GM21619 (cell line): ENCODE results near the gene MPV17.
"Not testable (repeated sequence)": the region's sequence is repeated elsewhere in the genome, so short reads cannot be mapped to it uniquely, and the experiment has no call there.

Source experiments
- ATAC-seq: cut with Tn5 transposase; IDR thresholded peaks from one replicate; pipeline ENCODE4 v1.9.1; 2021; ENCODE audit not compliant: unreplicated experiment

MPV17 gene

DNA sequence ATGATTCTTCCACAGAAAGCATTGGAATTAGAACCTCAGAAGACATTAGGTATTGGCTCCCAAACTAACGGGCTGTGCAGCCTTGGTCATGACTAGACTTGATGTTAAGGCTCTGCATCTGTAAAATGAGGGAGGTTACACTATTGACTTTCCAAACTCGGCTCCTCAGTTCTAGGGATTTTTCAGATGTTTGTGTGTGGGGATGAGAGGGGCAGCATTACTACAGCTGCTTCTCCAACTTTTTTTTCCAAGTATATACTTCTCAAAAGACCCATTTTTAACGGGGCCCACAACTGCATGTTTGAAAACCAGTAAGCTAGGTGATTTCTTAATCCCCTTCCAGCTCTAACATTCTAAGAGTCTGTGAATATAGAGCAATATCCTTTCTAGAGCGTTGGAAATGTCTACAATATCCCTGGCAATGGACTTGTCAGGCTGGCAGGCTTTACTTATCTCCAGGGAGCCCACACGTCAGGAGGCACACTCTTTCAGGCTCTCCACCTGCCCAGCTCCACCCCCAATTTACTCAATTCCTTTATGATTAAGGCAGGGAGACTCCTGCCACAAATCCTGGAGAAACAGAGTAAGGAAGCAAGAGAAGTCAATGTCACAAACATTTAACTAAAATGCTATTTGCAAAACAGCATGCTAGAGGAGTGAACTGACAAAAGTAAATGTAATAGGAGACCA is 844 bp upstream of the MPV17 start:
- ATAC-seq, result no peak

- ATAC-seq, result no peak
Observed at GRCh38 chr2:27322301-27322765, 564 bp downstream of the MPV17 start.

DNA sequence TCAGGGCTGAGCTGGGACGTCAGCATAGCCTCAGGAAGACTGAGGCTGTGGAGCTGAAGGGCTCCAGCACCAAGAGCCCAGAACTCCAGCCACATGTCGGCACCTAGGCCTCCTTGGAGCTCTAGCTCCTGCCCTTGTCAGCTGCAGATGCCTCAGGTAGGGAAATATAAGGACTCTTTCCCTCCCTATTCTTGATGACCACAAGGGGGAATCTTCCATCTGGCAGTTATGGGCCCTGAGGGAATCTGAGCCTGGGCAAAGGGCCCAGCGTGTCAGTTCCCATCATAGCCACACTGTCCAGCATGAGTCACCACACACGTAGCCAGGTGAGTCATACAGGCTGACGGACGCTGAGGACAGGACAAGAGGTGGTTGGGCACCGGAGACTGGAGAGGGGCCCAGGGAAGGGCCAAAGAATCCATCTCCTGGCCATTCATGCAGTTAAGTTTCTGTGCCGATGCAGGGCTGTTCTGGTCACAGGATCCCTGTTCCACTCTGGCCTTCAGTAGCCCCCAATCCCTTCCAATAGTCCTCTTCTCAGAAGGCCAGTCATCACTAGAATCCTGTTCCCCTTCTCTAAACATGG is 1.8 kb downstream of the MPV17 start:
- no peak for ATAC-seq

DNA sequence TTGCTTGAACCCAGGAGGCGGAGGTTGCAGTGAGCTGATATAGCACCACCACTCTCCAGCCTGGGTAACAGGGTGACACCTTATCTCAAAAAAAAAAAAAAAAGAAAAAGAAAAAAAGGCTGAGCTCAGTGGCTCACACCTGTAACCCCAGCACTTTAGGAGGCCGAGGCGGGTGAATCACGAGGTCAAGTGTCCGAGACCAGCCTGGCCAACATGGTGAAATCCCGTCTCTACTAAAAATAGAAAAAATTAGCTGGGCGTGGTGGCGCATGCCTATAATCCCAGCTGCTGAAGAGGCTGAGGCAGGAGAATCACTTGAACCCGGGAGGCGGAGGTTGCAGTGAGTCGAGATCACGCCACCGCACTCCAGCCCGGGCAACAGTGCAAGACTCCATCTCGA is 3.1 kb downstream of the MPV17 start:
- not testable (repeated sequence) for ATAC-seq

GRCh38 chr2:27316655-27317412 is 6.1 kb downstream of the MPV17 start:
- ATAC-seq, result no peak

GRCh38 chr2:27315122-27315521 is 7.8 kb downstream of the MPV17 start:
- no peak for ATAC-seq

DNA sequence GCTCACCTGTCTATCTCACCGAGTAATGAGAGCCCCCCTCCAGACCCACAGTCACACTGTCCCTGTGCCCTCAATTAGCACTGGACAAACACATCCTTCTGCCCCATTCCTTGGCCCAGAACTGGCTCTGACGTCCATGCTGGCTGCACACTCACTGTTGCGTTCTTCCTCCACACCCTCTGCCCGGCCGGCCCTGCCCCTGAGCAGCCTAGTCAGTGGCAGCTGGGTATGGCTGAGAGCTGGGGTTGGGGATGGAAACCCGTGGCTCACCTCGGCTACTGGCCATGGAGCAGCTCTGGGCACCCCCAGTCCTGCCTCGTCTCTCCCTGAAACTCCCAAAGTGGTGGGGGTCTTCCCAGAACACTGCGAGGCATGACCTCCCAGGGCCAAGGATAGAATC is 8.2 kb downstream of the MPV17 start:
- ATAC-seq, result no peak

DNA sequence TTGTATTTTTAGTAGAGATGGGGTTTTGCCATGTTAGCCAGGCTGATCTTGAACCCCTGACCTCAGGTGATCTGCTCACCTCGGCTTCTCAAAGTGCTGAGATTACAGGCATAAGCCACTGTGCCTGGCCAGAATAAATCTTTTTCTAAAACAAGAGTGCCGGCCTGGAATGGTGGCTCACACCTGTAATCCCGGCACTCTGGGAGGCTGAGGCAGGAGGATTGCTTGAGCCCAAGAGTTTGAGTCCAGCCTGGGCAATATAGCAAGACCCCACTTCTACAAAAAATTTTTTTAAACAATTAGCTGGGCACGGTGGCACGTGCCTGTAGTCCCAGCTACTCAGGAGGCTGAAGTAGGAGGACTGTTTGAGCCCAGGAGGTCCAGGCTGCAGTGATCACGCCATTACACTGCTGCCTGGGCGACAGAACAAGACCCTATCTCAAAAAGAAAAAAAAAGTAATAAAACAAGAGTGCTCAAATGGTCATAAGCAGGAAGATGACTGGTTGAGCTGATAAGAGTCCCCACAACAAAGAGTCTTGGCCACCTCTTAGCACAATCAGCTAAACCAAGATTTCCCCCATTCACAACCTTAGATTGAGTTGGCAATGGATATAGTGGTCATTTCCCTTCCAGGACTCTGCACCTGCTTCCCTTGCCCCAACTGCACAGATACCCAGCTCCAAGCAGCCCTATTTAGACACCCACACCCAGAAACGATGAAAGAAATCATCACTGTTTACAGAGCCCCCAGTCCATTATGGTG is 8.8 kb downstream of the MPV17 start:
- no peak for ATAC-seq

GRCh38 chr2:27312152-27312551 is 10.7 kb downstream of the MPV17 start:
- ATAC-seq, result no peak

- ATAC-seq, result no peak
Observed at GRCh38 chr2:27309651-27310050, 13.2 kb downstream of the MPV17 start.

DNA sequence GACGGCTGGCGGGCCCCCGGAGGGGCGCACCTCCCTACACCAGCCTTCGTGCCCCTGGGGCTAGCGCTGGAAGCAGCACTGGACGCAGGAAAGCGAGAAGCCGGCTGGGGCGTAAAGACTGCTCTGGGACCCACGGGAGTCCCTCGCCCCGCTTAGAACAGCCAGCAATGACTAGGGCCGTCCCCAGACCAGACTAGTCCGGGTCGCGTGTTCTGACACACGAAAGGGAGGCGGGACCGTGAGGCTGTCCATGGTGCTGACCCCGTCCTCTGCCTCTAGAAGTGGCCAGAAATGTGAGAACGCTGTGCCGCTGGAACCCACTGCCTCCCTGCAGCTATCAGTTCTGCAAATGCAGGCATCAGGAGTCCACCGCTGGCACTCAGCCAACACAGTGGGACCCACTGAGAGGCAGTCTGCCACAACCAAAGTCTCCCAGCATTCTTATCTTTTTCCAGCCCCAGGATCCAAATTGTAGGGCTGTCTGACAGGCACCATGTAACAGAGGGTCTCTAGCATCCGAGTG is 14.5 kb downstream of the MPV17 start, which contains the start of gene UCN:
Gene UCN (minus strand): TSS at position 87 of the 523 bp plus-strand sequence. CDS start 550 bp downstream, outside the sequence.
- no peak for ATAC-seq

GRCh38 chr2:27307545-27308358 is 15.1 kb downstream of the MPV17 start:
- ATAC-seq, result no peak

DNA sequence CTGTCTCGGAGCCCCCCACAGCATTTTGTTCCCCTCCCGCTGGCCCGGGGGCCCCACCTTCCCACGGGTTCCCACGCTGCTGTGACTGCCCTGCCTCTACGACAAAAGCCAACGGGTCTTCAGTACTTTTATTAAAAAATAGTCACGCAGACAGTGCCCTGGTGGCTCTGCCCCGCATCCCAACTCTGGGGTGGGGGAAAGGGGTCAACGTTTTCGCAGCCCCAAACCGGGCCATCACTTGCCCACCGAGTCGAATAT is 15.7 kb downstream of the MPV17 start:
- ATAC-seq, result no peak

DNA sequence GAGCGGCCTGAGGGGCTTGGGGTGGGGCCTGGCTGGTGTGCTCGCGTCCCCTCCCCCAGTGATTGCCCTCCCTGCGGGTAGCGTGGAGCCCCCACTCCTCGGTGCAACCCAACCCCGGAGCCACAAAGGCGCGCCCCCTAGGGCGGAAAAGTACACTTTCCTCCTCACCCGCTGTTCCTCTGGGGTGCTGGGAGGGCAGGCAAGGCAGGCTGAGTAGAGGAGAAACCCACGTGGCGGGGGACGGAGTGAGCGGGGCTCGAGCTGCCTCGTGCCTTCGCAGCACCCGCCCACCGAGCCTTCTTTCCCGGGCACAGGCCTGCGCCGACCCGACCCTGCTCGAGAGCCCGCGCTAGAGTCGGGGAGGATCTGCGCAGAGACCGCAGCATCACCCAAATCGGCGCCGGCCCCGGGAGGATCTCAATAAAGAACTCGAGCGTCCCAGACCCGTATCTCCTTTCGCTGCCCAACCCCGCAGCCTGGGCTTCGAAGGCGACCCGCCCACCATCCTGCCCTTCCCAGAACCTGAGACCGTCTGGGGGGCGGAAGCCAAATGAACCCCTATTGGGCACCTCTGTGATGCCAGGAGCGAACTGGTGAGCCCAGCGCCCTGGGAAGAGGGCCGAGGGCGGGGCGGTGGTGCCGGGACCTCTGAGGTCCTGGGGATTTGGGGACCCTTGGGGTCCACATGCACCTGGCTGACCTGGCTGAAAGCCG is 16.2 kb downstream of the MPV17 start:
- ATAC-seq, result no peak

GRCh38 chr2:27306136-27306535 is 16.8 kb downstream of the MPV17 start:
- no peak for ATAC-seq

- ATAC-seq, result no peak
Observed at GRCh38 chr2:27305516-27305915, 17.4 kb downstream of the MPV17 start.

- no peak for ATAC-seq
Observed at GRCh38 chr2:27304488-27305240, 18.2 kb downstream of the MPV17 start.

GRCh38 chr2:27303093-27304025 is 19.5 kb downstream of the MPV17 start:
- ATAC-seq, result peak; percentile 56
